ENCODE data around the gene RNF212.

GRCh38 chr4:1031956-1032795, 81.2 kb downstream of the RNF212 start:
- TF ChIP-seq POLR2A (IDR thresholded peaks at IDR 0.05) = no peak
- TF ChIP-seq POLR2AphosphoS5 (IDR thresholded peaks at IDR 0.05) = no peak

All from stomach (tissue), 4 donors.